Caco-2 (cell line): ENCODE data around the gene IL19. TPM values are rescaled to one million over a fixed set of nuclear protein-coding genes. Genes with fewer than 3 reads are reported as not detected.

Experiments
- BruUV-seq: library from RNA; stranded (reverse); fragments of 400-500 nt; replicated peaks from 2 replicates; lab custom pipeline; 2021; lab: Mats Ljungman, UMichigan
- CTCF ChIA-PET: fragments of 300-600 bp; sonication (Branson Sonifier 250); formaldehyde crosslinking; loops from one replicate; lab custom pipeline; 2022; ENCODE audit warnings: antibody characterized with exemption; lab: Charles Lee
- POLR2A ChIA-PET: fragments of 300-600 bp; sonication (Branson Sonifier 250); formaldehyde crosslinking; loops from one replicate; lab custom pipeline; 2022; ENCODE audit warnings: antibody characterized with exemption; lab: Charles Lee
- DNase-seq, 2 experiments: peaks; one replicate each; pipeline versions ENCODE4 v3.0.0 to v3.0.0-alpha.2; 2020 to 2022
- H3K27me3 ChIP-seq: replicated peaks from 2 replicates; pipeline ENCODE4 v1.6.0; 2011; ENCODE audit warnings: low read length; ENCODE audit not compliant: control insufficient read depth, insufficient read depth
- H3K36me3 ChIP-seq: 2 replicates; pipeline ENCODE4 v1.5.1; 2011; ENCODE audit warnings: low read length; ENCODE audit not compliant: control insufficient read depth, insufficient read depth
- H3K4me1 ChIP-seq: fragments of 250-450 bp; sonication (Bioruptor Pico); 2 replicates; pipeline ENCODE4 v1.5.1; 2020; ENCODE audit warnings: mild to moderate bottlenecking
- H3K4me3 ChIP-seq: 2 replicates; pipeline ENCODE4 v1.5.1; 2011; ENCODE audit warnings: low read depth, mild to moderate bottlenecking, control low read depth, low read length
- H3K9me3 ChIP-seq: fragments of 250-450 bp; sonication (Bioruptor Pico); 2 replicates; pipeline ENCODE4 v1.5.1; 2020; ENCODE audit warnings: mild to moderate bottlenecking, moderate library complexity
- H3K27ac Mint-ChIP-seq: one replicate; pipeline ENCODE4 v1.8.0; 2022; ENCODE audit warnings: mixed read lengths; ENCODE audit not compliant: unreplicated experiment
- H3K27me3 Mint-ChIP-seq: one replicate; pipeline ENCODE4 v1.8.0; 2022; ENCODE audit warnings: mixed read lengths; ENCODE audit not compliant: insufficient read depth, unreplicated experiment
- H3K36me3 Mint-ChIP-seq: one replicate; pipeline ENCODE4 v1.8.0; 2022; ENCODE audit warnings: mild to moderate bottlenecking, mixed read lengths; ENCODE audit not compliant: insufficient read depth, unreplicated experiment
- H3K4me1 Mint-ChIP-seq: one replicate; pipeline ENCODE4 v1.8.0; 2022; ENCODE audit warnings: low read depth, mixed read lengths; ENCODE audit not compliant: unreplicated experiment
- H3K4me3 Mint-ChIP-seq: one replicate; pipeline ENCODE4 v1.8.0; 2022; ENCODE audit warnings: mild to moderate bottlenecking, moderate library complexity, mixed read lengths; ENCODE audit not compliant: unreplicated experiment
- H3K9me3 Mint-ChIP-seq: one replicate; pipeline ENCODE4 v1.8.0; 2022; ENCODE audit warnings: mixed read lengths; ENCODE audit not compliant: unreplicated experiment
- CTCF ChIP-seq, 2 experiments: fragments of 200-600 bp in 1 of 2; IDR thresholded peaks; 1 replicate in 1 of 2; 2 replicates in 1 of 2; pipeline versions ENCODE4 v1.5.1 to v1.8.0; 2011 to 2022; ENCODE audit warnings: antibody characterized with exemption in 1 of 2, control low read depth in 1 of 2, inconsistent platforms in 1 of 2, low read depth in 1 of 2, low read length in 1 of 2, mild to moderate bottlenecking in 1 of 2, moderate library complexity in 1 of 2; ENCODE audit not compliant: insufficient read depth in 1 of 2, severe bottlenecking in 1 of 2, unreplicated experiment in 1 of 2
- intact Hi-C: fragments of 100-400 bp; cut with micrococcal nuclease; formaldehyde crosslinking; loops from one replicate; pipeline ENCODE4 v1.10.0; 2022; ENCODE audit not compliant: unreplicated experiment
- total RNA-seq: library from RNA; stranded (reverse); gene quantifications from 2 replicates; pipeline ENCODE4 v1.2.3, GENCODE V29; 2022

Gene IL19
- total RNA-seq, 1 experiment from 2014 or later: not detected

GRCh38 chr1:206839006-206839560, 68.5 kb downstream of the IL19 start:
- DNase-seq: no peak
- Mint-ChIP-seq H3K4me3 (no peak overlapping the region), H3K9me3 (no peaks in the 10 kb centered on the region), H3K4me1 (no peaks in the 10 kb centered on the region), H3K27me3 (peaks cover 12% of the 10 kb centered on the region), H3K27ac (no peak overlapping the region), H3K36me3 (no peaks in the 10 kb centered on the region)
- no peak for TF ChIP-seq CTCF (IDR thresholded peaks at IDR 0.05; ENCODE audit: insufficient read depth in 1 of 2, low read depth in 1 of 2, low read length in 1 of 2, severe bottlenecking in 1 of 2, unreplicated experiment in 1 of 2)
- no peak overlapping the region for H3K4me3 ChIP-seq
- POLR2A ChIA-PET: no interaction called here
- peaks cover 4% of the 10 kb centered on the region; the same call in 1 of the 2 replicates for H3K27me3 ChIP-seq
- no peaks in the 10 kb centered on the region for H3K9me3 ChIP-seq
- intact Hi-C loops: no loop called here
- CTCF ChIA-PET: no interaction called here
- BruUV-seq: no TSS peak
- no peaks in the 10 kb centered on the region for H3K36me3 ChIP-seq
- H3K4me1 ChIP-seq: no peaks in the 10 kb centered on the region

GRCh38 chr1:206839857-206840256, 69.3 kb downstream of the IL19 start:
- BruUV-seq: no TSS peak
- POLR2A ChIA-PET: no interaction called here
- intact Hi-C loops: no loop called here

GRCh38 chr1:206841609-206842323, 71.2 kb downstream of the IL19 start:
- peaks cover 4% of the 10 kb centered on the region; the same call in 1 of the 2 replicates for H3K27me3 ChIP-seq

More at GRCh38 chr1:206839857-206840256, 69.3 kb downstream of the IL19 start:
- no peaks in the 10 kb centered on the region for H3K36me3 Mint-ChIP-seq
- peaks cover 4% of the 10 kb centered on the region; the same call in 1 of the 2 replicates for H3K27me3 ChIP-seq
- no peak for DNase-seq
- no peaks in the 10 kb centered on the region for H3K36me3 ChIP-seq
- no peaks in the 10 kb centered on the region for H3K9me3 Mint-ChIP-seq
- CTCF ChIA-PET: no interaction called here
- H3K27me3 Mint-ChIP-seq: peaks cover 7% of the 10 kb centered on the region
- no peaks in the 10 kb centered on the region for H3K4me1 Mint-ChIP-seq
- H3K4me3 ChIP-seq: no peak overlapping the region
- no peak overlapping the region for H3K27ac Mint-ChIP-seq
- no peaks in the 10 kb centered on the region for H3K4me1 ChIP-seq
- H3K9me3 ChIP-seq: no peaks in the 10 kb centered on the region
- TF ChIP-seq CTCF (IDR thresholded peaks at IDR 0.05; ENCODE audit: insufficient read depth in 1 of 2, low read depth in 1 of 2, low read length in 1 of 2, severe bottlenecking in 1 of 2, unreplicated experiment in 1 of 2): no peak
- H3K4me3 Mint-ChIP-seq: no peak overlapping the region

More at GRCh38 chr1:206841609-206842323, 71.2 kb downstream of the IL19 start:
- Histone ChIP-seq H3K36me3 (no peaks in the 10 kb centered on the region), H3K4me1 (no peaks in the 10 kb centered on the region), H3K4me3 (no peak overlapping the region), H3K9me3 (no peaks in the 10 kb centered on the region)
- CTCF ChIA-PET: interaction anchor here (1.0 kb wide), 1 partner anchor 95 kb away, joined by 3 read pairs; no protein-coding TSS in a partner anchor
- intact Hi-C loops: no loop called here
- no peak overlapping the region for H3K4me3 Mint-ChIP-seq
- no peak for TF ChIP-seq CTCF (IDR thresholded peaks at IDR 0.05; ENCODE audit: insufficient read depth in 1 of 2, low read depth in 1 of 2, low read length in 1 of 2, severe bottlenecking in 1 of 2, unreplicated experiment in 1 of 2)
- H3K36me3 Mint-ChIP-seq: no peaks in the 10 kb centered on the region
- H3K4me1 Mint-ChIP-seq: no peaks in the 10 kb centered on the region
- no TSS peak for BruUV-seq
- POLR2A ChIA-PET: no interaction called here
- no peaks in the 10 kb centered on the region for H3K9me3 Mint-ChIP-seq
- H3K27ac Mint-ChIP-seq: no peak overlapping the region
- H3K27me3 Mint-ChIP-seq: peaks cover 7% of the 10 kb centered on the region
- no peak for DNase-seq
